CD14-positive monocyte (primary cell): ENCODE data around the gene ATG101. TPM values are rescaled to one million over a fixed set of nuclear protein-coding genes. Genes with fewer than 3 reads are reported as not detected.

Experiments
- DNase-seq, 3 donors: peaks; one replicate each; pipeline ENCODE4 v3.0.0-alpha.2; 2011 to 2022
- H2AFZ ChIP-seq: 2 replicates; pipeline ENCODE4 v1.6.0; 2012; ENCODE audit warnings: mild to moderate bottlenecking, low read depth, low read length, inconsistent platforms; ENCODE audit not compliant: insufficient read depth, poor library complexity, severe bottlenecking
- H3K27ac ChIP-seq, 2 donors: 1 replicate in 1 of 2; 2 replicates in 1 of 2; pipeline ENCODE4 v1.5.1; 2012 to 2013; ENCODE audit warnings: low read length in 2 of 2, control low read depth in 1 of 2, inconsistent platforms in 1 of 2, low read depth in 1 of 2, mild to moderate bottlenecking in 1 of 2
- H3K27me3 ChIP-seq, 2 donors: one replicate each; pipeline versions ENCODE4 v1.6.0 to v1.6.1; 2011 to 2013; ENCODE audit warnings: low read length in 2 of 2; ENCODE audit not compliant: control insufficient read depth in 2 of 2, insufficient read depth in 2 of 2
- H3K36me3 ChIP-seq, 2 donors: replicated peaks in 1 of 2; 1 replicate in 1 of 2; 2 replicates in 1 of 2; pipeline versions ENCODE4 v1.5.1 to v1.6.1; 2012 to 2013; ENCODE audit warnings: low read length in 2 of 2, control low read depth in 1 of 2, inconsistent platforms in 1 of 2, mild to moderate bottlenecking in 1 of 2; ENCODE audit not compliant: insufficient read depth in 2 of 2, control insufficient read depth in 1 of 2
- H3K4me1 ChIP-seq, 2 donors: 1 replicate in 1 of 2; 2 replicates in 1 of 2; pipeline versions ENCODE4 v1.5.1 to v1.6.1; 2012 to 2013; ENCODE audit warnings: low read length in 2 of 2, control low read depth in 1 of 2, inconsistent platforms in 1 of 2, mild to moderate bottlenecking in 1 of 2, moderate library complexity in 1 of 2; ENCODE audit not compliant: insufficient read depth in 2 of 2, control insufficient read depth in 1 of 2
- H3K4me2 ChIP-seq: replicated peaks from 2 replicates; pipeline ENCODE3; 2012; ENCODE audit warnings: low read length, moderate library complexity, mild to moderate bottlenecking; ENCODE audit not compliant: poor library complexity, severe bottlenecking; ENCODE audit errors: extremely low read depth
- H3K4me3 ChIP-seq, 3 experiments: fragments of 200-600 bp in 1 of 3; sonication (generic) in 1 of 3; replicated peaks in 1 of 3; 1 replicate in 2 of 3; 2 replicates in 1 of 3; pipeline ENCODE4 v1.5.1; 2011 to 2013; ENCODE audit warnings: low read length in 3 of 3, mild to moderate bottlenecking in 3 of 3, control low read depth in 2 of 3, low read depth in 2 of 3, inconsistent platforms in 1 of 3, moderate library complexity in 1 of 3
- H3K79me2 ChIP-seq: 2 replicates; pipeline ENCODE4 v1.6.0; 2012; ENCODE audit warnings: mild to moderate bottlenecking, control low read depth, inconsistent platforms, low read length, moderate library complexity; ENCODE audit not compliant: insufficient read depth
- H3K9ac ChIP-seq: 2 replicates; pipeline ENCODE4 v1.6.0; 2017; ENCODE audit warnings: low read length, mild to moderate bottlenecking; ENCODE audit not compliant: insufficient read depth, poor library complexity, severe bottlenecking
- H3K9me3 ChIP-seq, 2 donors: replicated peaks in 1 of 2; 1 replicate in 1 of 2; 2 replicates in 1 of 2; pipeline versions ENCODE4 v1.5.1 to v1.6.1; 2012 to 2013; ENCODE audit warnings: low read length in 2 of 2, control low read depth in 1 of 2; ENCODE audit not compliant: control insufficient read depth in 1 of 2, insufficient read depth in 1 of 2
- H4K20me1 ChIP-seq: 2 replicates; pipeline ENCODE4 v1.6.0; 2012; ENCODE audit warnings: mild to moderate bottlenecking, low read length, control low read depth, moderate library complexity; ENCODE audit not compliant: insufficient read depth
- H3K27ac Mint-ChIP-seq, 7 donors: one replicate each; pipeline ENCODE4 v1.8.0; 2020; ENCODE audit warnings: mild to moderate bottlenecking in 7 of 7, mixed read lengths in 7 of 7, moderate library complexity in 6 of 7, inconsistent platforms in 2 of 7
- H3K27me3 Mint-ChIP-seq, 3 donors: one replicate each; pipeline ENCODE4 v1.8.0; 2021 to 2022; ENCODE audit warnings: low read depth in 3 of 3, mild to moderate bottlenecking in 3 of 3, mixed read lengths in 3 of 3, moderate library complexity in 3 of 3, inconsistent platforms in 1 of 3
- H3K36me3 Mint-ChIP-seq, 2 donors: one replicate each; pipeline ENCODE4 v1.8.0; 2020; ENCODE audit warnings: mixed read lengths in 2 of 2, inconsistent platforms in 1 of 2, mild to moderate bottlenecking in 1 of 2
- H3K4me1 Mint-ChIP-seq: one replicate; pipeline ENCODE4 v1.8.0; 2020; ENCODE audit warnings: mild to moderate bottlenecking, mixed read lengths
- H3K4me3 Mint-ChIP-seq, 2 donors: one replicate each; pipeline ENCODE4 v1.8.0; 2020; ENCODE audit warnings: mild to moderate bottlenecking in 2 of 2, mixed read lengths in 2 of 2, moderate library complexity in 1 of 2
- H3K9me3 Mint-ChIP-seq, 7 donors: one replicate each; pipeline ENCODE4 v1.8.0; 2020 to 2022; ENCODE audit warnings: mixed read lengths in 7 of 7, mild to moderate bottlenecking in 6 of 7, moderate library complexity in 6 of 7, inconsistent platforms in 2 of 7
- WGBS: methylation state at CpG from one replicate; pipeline ENCODE4 v1.1.5; 2013; ENCODE audit warnings: missing lambda C conversion rate; ENCODE audit not compliant: insufficient coverage; 5-methylcytosine and 5-hydroxymethylcytosine counted together
- intact Hi-C, 2 donors: fragments of 100-400 bp; cut with micrococcal nuclease; formaldehyde crosslinking; loops; one replicate each; pipeline versions ENCODE4 v1.15.0 to v1.15.1; 2023
- polyA plus RNA-seq, 3 donors: library from polyadenylated mRNA; depleted of rRNA in 1 of 3; unstranded in 2 of 3; stranded (reverse) in 1 of 3; fragments of 300-500 nt in 2 of 3; fragments of >200 nt in 1 of 3; fragmentation: Illumina TruSeq in 2 of 3; gene quantifications; 1 replicate in 2 of 3; 2 replicates in 1 of 3; pipeline ENCODE4 v1.2.3, GENCODE V29; 2012 to 2021
- TF ChIP-seq, protein P1 (sequence below): fragments of 200-600 bp; IDR thresholded peaks from one replicate; pipeline ENCODE4 v1.8.0; 2022; ENCODE audit warnings: antibody characterized with exemption, mild to moderate bottlenecking

Gene ATG101
- polyA plus RNA-seq, 3 donors = 20.5 to 120 (median 26.4) TPM

- no peaks in the 10 kb centered on the region for H3K4me1 ChIP-seq
- no peak overlapping the region for H3K4me3 Mint-ChIP-seq
- H3K4me1 Mint-ChIP-seq = no peaks in the 10 kb centered on the region
Measured at GRCh38 chr12:52091869-52092268, 22.1 kb downstream of the ATG101 start.

DNA sequence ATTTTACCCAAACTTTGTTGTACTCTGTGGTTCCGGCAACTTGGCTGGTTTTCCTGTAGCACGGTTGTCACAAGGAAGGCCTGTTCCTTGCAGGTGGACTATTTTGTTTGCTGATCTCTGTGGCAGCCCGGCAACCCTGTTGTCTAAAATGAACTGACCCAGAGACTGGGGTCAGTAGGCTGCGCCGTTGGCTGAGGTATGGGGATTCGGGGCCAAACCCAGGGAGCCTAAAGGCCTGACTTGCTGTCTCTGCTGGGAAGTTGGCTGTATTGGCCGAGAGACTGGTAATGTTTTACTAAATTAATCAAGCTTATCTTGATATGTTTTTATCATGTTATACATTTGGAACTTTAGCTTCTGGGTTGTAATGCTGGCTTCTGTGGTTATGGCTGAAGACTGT is 23.6 kb downstream of the ATG101 start:
- no peaks in the 10 kb centered on the region for H3K9me3 ChIP-seq
- Mint-ChIP-seq H3K27me3 (peaks cover 19 to 37% (median 33%) of the 10 kb centered on the region in 3 donors), H3K36me3 (no peaks in the 10 kb centered on the region), H3K4me1 (no peaks in the 10 kb centered on the region), H3K27ac (no peak overlapping the region), H3K4me3 (no peak overlapping the region), H3K9me3 (peaks cover 0 to 3% (median 0%) of the 10 kb centered on the region in 7 donors)
- H3K4me2 ChIP-seq = no peak overlapping the region
- no peak overlapping the region for H3K27ac ChIP-seq
- no peak overlapping the region for H2AFZ ChIP-seq
- WGBS = 80% methylated on average over 6 of the region's 7 CpGs
- no peak for DNase-seq
- H3K79me2 ChIP-seq = no peaks in the 10 kb centered on the region
- H3K4me3 ChIP-seq = no peak overlapping the region
- H3K36me3 ChIP-seq = no peaks in the 10 kb centered on the region
- TF ChIP-seq, protein P1, sequence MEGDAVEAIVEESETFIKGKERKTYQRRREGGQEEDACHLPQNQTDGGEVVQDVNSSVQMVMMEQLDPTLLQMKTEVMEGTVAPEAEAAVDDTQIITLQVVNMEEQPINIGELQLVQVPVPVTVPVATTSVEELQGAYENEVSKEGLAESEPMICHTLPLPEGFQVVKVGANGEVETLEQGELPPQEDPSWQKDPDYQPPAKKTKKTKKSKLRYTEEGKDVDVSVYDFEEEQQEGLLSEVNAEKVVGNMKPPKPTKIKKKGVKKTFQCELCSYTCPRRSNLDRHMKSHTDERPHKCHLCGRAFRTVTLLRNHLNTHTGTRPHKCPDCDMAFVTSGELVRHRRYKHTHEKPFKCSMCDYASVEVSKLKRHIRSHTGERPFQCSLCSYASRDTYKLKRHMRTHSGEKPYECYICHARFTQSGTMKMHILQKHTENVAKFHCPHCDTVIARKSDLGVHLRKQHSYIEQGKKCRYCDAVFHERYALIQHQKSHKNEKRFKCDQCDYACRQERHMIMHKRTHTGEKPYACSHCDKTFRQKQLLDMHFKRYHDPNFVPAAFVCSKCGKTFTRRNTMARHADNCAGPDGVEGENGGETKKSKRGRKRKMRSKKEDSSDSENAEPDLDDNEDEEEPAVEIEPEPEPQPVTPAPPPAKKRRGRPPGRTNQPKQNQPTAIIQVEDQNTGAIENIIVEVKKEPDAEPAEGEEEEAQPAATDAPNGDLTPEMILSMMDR = no peak
- no peak overlapping the region for H3K9ac ChIP-seq
- intact Hi-C loops = no loop called here
- H3K4me1 ChIP-seq = no peaks in the 10 kb centered on the region
- peaks cover 0 to 17% of the 10 kb centered on the region in 2 donors for H3K27me3 ChIP-seq
- no peaks in the 10 kb centered on the region for H4K20me1 ChIP-seq

More at GRCh38 chr12:52091869-52092268, 22.1 kb downstream of the ATG101 start:
- Histone ChIP-seq H3K9me3 (no peaks in the 10 kb centered on the region), H3K27me3 (peaks cover 0 to 17% of the 10 kb centered on the region in 2 donors), H3K79me2 (no peaks in the 10 kb centered on the region), H2AFZ (no peak overlapping the region), H3K4me2 (no peak overlapping the region), H3K36me3 (no peaks in the 10 kb centered on the region), H4K20me1 (no peaks in the 10 kb centered on the region), H3K4me3 (no peak overlapping the region), H3K9ac (no peak overlapping the region), H3K27ac (no peak overlapping the region)
- no peak for DNase-seq
- no peak overlapping the region for H3K27ac Mint-ChIP-seq
- intact Hi-C loops = no loop called here
- H3K27me3 Mint-ChIP-seq = peaks cover 17 to 47% (median 41%) of the 10 kb centered on the region in 3 donors
- WGBS = no CpG with 5 or more reads among the region's 8 CpGs
- H3K36me3 Mint-ChIP-seq = no peaks in the 10 kb centered on the region
- TF ChIP-seq, protein P1 = no peak
- H3K9me3 Mint-ChIP-seq = peaks cover 0 to 3% (median 0%) of the 10 kb centered on the region in 7 donors
